ENCODE data around the gene NRXN3. TPM values are rescaled to one million over a fixed set of nuclear protein-coding genes. Genes with fewer than 3 reads are reported as not detected.

Gene NRXN3
- polyA plus RNA-seq, 1 of the 3 experiments (the other 2 are of a cell fraction), result 1.6 TPM

DNA sequence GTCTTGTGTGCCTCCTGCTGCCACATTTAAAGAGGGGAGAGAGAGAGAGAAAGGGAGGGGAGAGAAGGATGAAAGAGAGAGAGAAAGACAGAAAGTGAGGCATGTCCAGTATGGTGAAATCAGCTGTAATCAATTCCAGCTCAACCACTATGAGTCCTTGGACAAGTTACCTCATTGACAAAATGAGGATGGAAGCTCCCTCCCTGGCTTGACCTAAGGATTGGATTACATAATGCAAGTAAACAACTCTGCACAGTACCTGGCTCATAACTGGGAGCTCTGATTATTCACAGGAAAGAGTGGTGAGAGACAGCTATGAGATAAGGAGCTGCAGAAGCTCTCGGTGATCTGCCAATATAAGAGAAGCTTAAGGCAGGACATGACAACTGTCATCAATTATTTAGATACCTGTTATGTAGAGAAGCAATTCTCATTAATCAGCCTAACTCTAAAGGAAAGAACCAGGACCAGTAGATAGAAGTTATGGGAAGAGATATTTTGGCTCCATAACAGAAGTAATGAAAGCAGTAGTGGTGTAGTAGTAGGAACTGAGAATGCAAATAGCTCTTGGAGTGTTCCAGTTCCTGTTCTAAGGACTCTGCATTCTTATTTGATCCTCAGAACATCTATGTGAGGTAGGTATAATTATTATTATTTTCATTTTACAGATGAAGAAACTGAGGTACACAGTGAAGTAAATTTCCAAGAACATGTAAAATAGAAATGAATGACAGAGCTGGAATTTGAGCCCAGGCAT, 1249.6 kb downstream of the NRXN3 start:
- ChIA-PET CTCF (no interaction called here), POLR2A (no interaction called here)
- no peak overlapping the region for H3K27ac ChIP-seq (ENCODE audit: low read depth in 2 of 2, low read length in 1 of 2)
- H3K9me3 ChIP-seq, result no peaks in the 10 kb centered on the region
- no peak overlapping the region for H3K4me3 ChIP-seq (ENCODE audit: low read depth in 2 of 2, low read length in 1 of 2)
- H3K9me2 ChIP-seq, result no peaks in the 10 kb centered on the region
- H3K36me3 ChIP-seq (replicated peaks in 1 of 2; ENCODE audit: control insufficient read depth in 1 of 2, insufficient read depth in 2 of 2, low read length in 1 of 2), result no peaks in the 10 kb centered on the region
- H3K4me1 ChIP-seq (ENCODE audit: control insufficient read depth in 1 of 2, insufficient read depth in 2 of 2, low read depth in 1 of 2, low read length in 1 of 2), result peaks cover 0 to 5% of the 10 kb centered on the region in 2 experiments; a peak in 1 of 4 replicates
- no peak for DNase-seq
- no peaks in the 10 kb centered on the region for H4K20me1 ChIP-seq (ENCODE audit: insufficient read depth)
- no peaks in the 10 kb centered on the region for H3K79me2 ChIP-seq (ENCODE audit: insufficient read depth)
- TF ChIP-seq TCF12 (IDR thresholded peaks at IDR 0.05), result no peak
- TF ChIP-seq GABPA (IDR thresholded peaks at IDR 0.05; ENCODE audit: low read depth), result no peak
- TF ChIP-seq SIN3A (IDR thresholded peaks at IDR 0.05; ENCODE audit: borderline replicate concordance, low read depth, low read length), result no peak
- no peak for TF ChIP-seq EZH2phosphoT487 (IDR thresholded peaks at IDR 0.05; ENCODE audit: borderline replicate concordance, low read depth)
- TF ChIP-seq YY1 (IDR thresholded peaks at IDR 0.05; ENCODE audit: low read depth), result no peak
- no peak for TF ChIP-seq NRF1 (IDR thresholded peaks at IDR 0.05; ENCODE audit: low read depth, low read length)
- TF ChIP-seq TAF1 (IDR thresholded peaks at IDR 0.05; ENCODE audit: borderline replicate concordance, low read depth, low read length), result no peak
- no peak for TF ChIP-seq RXRA (IDR thresholded peaks at IDR 0.05; ENCODE audit: borderline replicate concordance, low read depth)
- TF ChIP-seq, protein P1, sequence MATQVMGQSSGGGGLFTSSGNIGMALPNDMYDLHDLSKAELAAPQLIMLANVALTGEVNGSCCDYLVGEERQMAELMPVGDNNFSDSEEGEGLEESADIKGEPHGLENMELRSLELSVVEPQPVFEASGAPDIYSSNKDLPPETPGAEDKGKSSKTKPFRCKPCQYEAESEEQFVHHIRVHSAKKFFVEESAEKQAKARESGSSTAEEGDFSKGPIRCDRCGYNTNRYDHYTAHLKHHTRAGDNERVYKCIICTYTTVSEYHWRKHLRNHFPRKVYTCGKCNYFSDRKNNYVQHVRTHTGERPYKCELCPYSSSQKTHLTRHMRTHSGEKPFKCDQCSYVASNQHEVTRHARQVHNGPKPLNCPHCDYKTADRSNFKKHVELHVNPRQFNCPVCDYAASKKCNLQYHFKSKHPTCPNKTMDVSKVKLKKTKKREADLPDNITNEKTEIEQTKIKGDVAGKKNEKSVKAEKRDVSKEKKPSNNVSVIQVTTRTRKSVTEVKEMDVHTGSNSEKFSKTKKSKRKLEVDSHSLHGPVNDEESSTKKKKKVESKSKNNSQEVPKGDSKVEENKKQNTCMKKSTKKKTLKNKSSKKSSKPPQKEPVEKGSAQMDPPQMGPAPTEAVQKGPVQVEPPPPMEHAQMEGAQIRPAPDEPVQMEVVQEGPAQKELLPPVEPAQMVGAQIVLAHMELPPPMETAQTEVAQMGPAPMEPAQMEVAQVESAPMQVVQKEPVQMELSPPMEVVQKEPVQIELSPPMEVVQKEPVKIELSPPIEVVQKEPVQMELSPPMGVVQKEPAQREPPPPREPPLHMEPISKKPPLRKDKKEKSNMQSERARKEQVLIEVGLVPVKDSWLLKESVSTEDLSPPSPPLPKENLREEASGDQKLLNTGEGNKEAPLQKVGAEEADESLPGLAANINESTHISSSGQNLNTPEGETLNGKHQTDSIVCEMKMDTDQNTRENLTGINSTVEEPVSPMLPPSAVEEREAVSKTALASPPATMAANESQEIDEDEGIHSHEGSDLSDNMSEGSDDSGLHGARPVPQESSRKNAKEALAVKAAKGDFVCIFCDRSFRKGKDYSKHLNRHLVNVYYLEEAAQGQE (IDR thresholded peaks at IDR 0.05; ENCODE audit: low read depth, low read length), result no peak
- H3F3A ChIP-seq (replicated peaks; ENCODE audit: insufficient read depth), result no peaks in the 10 kb centered on the region
- H3K9ac ChIP-seq, result no peak overlapping the region
- no peak overlapping the region for H2AFZ ChIP-seq (ENCODE audit: low read depth)
- no peaks in the 10 kb centered on the region for H3K27me3 ChIP-seq (ENCODE audit: insufficient read depth)
- no peak overlapping the region for H3K4me2 ChIP-seq
- WGBS (ENCODE audit: low lambda C conversion rate), result 47% methylated on average over 1 of the region's 1 CpG

DNA sequence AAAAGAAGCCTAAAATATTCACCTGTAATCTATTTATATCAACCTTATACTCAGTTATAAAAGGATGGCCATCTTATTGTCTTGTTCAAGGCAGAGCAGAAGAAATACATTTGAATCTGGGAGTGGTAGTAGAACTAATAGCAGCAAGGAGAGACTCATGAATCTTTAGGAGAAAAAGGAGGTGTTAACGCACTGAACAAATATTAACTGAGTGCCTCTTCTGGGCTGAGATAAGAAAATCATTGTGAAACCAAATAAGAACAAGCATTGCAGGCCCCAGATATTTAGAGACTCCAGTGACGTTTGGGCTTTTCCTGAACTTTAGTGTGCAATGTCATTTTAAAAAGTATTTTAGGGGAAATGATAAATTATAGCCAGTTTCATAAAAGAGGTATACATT, 1250.6 kb downstream of the NRXN3 start:
- no peak overlapping the region for H3K4me2 ChIP-seq
- H4K20me1 ChIP-seq (ENCODE audit: insufficient read depth), result no peaks in the 10 kb centered on the region
- ChIA-PET POLR2A (no interaction called here), CTCF (no interaction called here)
- no peaks in the 10 kb centered on the region for H3K9me3 ChIP-seq
- H3K4me3 ChIP-seq (ENCODE audit: low read depth in 2 of 2, low read length in 1 of 2), result no peak overlapping the region
- no peaks in the 10 kb centered on the region for H3K36me3 ChIP-seq (replicated peaks in 1 of 2; ENCODE audit: control insufficient read depth in 1 of 2, insufficient read depth in 2 of 2, low read length in 1 of 2)
- no peak overlapping the region for H2AFZ ChIP-seq (ENCODE audit: low read depth)
- H3K79me2 ChIP-seq (ENCODE audit: insufficient read depth), result no peaks in the 10 kb centered on the region
- H3K4me1 ChIP-seq (ENCODE audit: control insufficient read depth in 1 of 2, insufficient read depth in 2 of 2, low read depth in 1 of 2, low read length in 1 of 2), result peaks cover 0 to 5% of the 10 kb centered on the region in 2 experiments; a peak in 1 of 4 replicates
- no peaks in the 10 kb centered on the region for H3F3A ChIP-seq (replicated peaks; ENCODE audit: insufficient read depth)
- TF ChIP-seq MXI1 (IDR thresholded peaks at IDR 0.05; ENCODE audit: low read depth, low read length) (no peak), EZH2phosphoT487 (IDR thresholded peaks at IDR 0.05; ENCODE audit: borderline replicate concordance, low read depth) (no peak), SIN3A (IDR thresholded peaks at IDR 0.05; ENCODE audit: borderline replicate concordance, low read depth, low read length) (no peak), TAF1 (IDR thresholded peaks at IDR 0.05; ENCODE audit: borderline replicate concordance, low read depth, low read length) (no peak), SMC3 (IDR thresholded peaks at IDR 0.05; ENCODE audit: low read depth, low read length) (no peak)
- TF ChIP-seq, protein P2, sequence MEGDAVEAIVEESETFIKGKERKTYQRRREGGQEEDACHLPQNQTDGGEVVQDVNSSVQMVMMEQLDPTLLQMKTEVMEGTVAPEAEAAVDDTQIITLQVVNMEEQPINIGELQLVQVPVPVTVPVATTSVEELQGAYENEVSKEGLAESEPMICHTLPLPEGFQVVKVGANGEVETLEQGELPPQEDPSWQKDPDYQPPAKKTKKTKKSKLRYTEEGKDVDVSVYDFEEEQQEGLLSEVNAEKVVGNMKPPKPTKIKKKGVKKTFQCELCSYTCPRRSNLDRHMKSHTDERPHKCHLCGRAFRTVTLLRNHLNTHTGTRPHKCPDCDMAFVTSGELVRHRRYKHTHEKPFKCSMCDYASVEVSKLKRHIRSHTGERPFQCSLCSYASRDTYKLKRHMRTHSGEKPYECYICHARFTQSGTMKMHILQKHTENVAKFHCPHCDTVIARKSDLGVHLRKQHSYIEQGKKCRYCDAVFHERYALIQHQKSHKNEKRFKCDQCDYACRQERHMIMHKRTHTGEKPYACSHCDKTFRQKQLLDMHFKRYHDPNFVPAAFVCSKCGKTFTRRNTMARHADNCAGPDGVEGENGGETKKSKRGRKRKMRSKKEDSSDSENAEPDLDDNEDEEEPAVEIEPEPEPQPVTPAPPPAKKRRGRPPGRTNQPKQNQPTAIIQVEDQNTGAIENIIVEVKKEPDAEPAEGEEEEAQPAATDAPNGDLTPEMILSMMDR (IDR thresholded peaks at IDR 0.05), result no peak
- TF ChIP-seq, protein P3, sequence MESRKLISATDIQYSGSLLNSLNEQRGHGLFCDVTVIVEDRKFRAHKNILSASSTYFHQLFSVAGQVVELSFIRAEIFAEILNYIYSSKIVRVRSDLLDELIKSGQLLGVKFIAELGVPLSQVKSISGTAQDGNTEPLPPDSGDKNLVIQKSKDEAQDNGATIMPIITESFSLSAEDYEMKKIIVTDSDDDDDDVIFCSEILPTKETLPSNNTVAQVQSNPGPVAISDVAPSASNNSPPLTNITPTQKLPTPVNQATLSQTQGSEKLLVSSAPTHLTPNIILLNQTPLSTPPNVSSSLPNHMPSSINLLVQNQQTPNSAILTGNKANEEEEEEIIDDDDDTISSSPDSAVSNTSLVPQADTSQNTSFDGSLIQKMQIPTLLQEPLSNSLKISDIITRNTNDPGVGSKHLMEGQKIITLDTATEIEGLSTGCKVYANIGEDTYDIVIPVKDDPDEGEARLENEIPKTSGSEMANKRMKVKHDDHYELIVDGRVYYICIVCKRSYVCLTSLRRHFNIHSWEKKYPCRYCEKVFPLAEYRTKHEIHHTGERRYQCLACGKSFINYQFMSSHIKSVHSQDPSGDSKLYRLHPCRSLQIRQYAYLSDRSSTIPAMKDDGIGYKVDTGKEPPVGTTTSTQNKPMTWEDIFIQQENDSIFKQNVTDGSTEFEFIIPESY (IDR thresholded peaks at IDR 0.05; ENCODE audit: borderline replicate concordance, low read depth), result no peak
- TF ChIP-seq, protein P1 (IDR thresholded peaks at IDR 0.05; ENCODE audit: low read depth, low read length), result no peak
- WGBS (ENCODE audit: low lambda C conversion rate), result 63% methylated on average over 2 of the region's 2 CpGs
- no peak overlapping the region for H3K9ac ChIP-seq
- no peaks in the 10 kb centered on the region for H3K9me2 ChIP-seq
- H3K27me3 ChIP-seq (ENCODE audit: insufficient read depth), result no peaks in the 10 kb centered on the region
- DNase-seq, result no peak
- no peak overlapping the region for H3K27ac ChIP-seq (ENCODE audit: low read depth in 2 of 2, low read length in 1 of 2)

Measured in SK-N-SH (cell line).